ENCODE measurements around the gene IPP.

IPP gene

DNA sequence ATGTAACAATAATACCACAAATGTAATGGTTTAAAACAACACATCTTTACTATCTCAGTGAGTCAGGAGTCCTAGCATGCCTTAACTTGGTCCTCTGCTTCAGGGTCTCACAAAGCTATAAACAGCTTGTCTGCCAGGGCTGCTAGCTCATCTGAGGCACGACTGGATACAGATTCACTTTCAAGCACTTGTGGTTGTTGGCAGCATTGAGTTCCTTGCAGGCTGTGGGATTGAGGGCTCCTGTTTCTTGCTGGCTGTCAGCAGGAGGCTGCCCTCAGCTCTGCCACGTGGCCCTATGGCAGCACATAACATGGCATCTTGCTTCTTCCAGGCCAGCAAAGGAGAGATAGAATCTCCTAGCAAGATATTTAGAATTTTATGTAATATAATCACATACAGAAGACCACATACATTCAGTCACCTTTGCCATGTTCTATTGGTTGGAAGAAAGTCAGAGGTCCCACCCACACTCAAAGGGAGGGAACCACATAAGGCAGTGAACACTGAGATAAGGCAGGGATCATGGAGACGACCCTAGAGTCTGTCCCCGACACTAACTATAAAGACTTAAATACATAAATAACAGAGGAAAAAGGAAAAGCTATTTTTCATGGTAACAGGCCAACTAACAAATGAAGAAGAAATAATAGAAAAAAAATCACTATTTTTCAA lies 18.9 kb upstream of the IPP start:
- H3K4me3 ChIP-seq (ENCODE audit: low read depth in 1 of 2, low read length in 1 of 2) = no peak overlapping the region
- H3K9me3 ChIP-seq = no peaks in the 10 kb centered on the region
- H3K36me3 ChIP-seq = no peaks in the 10 kb centered on the region
- no peak overlapping the region for H3K27ac ChIP-seq
- no peaks in the 10 kb centered on the region for H3K27me3 ChIP-seq
- H3K4me1 ChIP-seq (ENCODE audit: control insufficient read depth in 1 of 2, insufficient read depth in 1 of 2, low read depth in 1 of 2, low read length in 1 of 2) = no peaks in the 10 kb centered on the region
- TF ChIP-seq, protein P1, sequence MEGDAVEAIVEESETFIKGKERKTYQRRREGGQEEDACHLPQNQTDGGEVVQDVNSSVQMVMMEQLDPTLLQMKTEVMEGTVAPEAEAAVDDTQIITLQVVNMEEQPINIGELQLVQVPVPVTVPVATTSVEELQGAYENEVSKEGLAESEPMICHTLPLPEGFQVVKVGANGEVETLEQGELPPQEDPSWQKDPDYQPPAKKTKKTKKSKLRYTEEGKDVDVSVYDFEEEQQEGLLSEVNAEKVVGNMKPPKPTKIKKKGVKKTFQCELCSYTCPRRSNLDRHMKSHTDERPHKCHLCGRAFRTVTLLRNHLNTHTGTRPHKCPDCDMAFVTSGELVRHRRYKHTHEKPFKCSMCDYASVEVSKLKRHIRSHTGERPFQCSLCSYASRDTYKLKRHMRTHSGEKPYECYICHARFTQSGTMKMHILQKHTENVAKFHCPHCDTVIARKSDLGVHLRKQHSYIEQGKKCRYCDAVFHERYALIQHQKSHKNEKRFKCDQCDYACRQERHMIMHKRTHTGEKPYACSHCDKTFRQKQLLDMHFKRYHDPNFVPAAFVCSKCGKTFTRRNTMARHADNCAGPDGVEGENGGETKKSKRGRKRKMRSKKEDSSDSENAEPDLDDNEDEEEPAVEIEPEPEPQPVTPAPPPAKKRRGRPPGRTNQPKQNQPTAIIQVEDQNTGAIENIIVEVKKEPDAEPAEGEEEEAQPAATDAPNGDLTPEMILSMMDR (IDR thresholded peaks at IDR 0.05) = no peak

DNA sequence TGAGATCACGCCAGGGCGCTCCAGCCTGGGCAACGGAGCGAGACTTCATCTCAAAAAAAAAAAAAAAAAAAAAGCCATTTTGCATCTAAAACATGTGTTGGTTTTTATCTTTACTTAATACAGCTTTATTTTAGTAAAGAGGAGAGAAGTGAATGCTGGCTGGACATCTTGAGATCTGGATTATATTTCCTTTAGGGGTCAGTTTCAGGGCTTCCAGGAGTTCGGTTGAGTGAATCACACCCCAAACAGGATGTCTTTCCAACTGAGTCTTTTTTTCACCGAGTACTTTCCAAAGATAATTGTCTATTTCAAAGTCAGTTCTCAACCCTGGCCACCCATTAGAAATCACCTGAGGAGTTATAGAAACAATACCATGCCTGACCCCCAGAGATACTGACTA lies 16.6 kb upstream of the IPP start:
- no peaks in the 10 kb centered on the region for H3K9me3 ChIP-seq
- TF ChIP-seq, protein P1 (IDR thresholded peaks at IDR 0.05) = no peak
- peaks cover 0 to 9% of the 10 kb centered on the region in 2 experiments for H3K4me1 ChIP-seq (ENCODE audit: control insufficient read depth in 1 of 2, insufficient read depth in 1 of 2, low read depth in 1 of 2, low read length in 1 of 2)
- H3K27me3 ChIP-seq = no peaks in the 10 kb centered on the region
- H3K36me3 ChIP-seq = no peaks in the 10 kb centered on the region
- no peak overlapping the region for H3K4me3 ChIP-seq (ENCODE audit: low read depth in 1 of 2, low read length in 1 of 2)
- no peak overlapping the region for H3K27ac ChIP-seq

DNA sequence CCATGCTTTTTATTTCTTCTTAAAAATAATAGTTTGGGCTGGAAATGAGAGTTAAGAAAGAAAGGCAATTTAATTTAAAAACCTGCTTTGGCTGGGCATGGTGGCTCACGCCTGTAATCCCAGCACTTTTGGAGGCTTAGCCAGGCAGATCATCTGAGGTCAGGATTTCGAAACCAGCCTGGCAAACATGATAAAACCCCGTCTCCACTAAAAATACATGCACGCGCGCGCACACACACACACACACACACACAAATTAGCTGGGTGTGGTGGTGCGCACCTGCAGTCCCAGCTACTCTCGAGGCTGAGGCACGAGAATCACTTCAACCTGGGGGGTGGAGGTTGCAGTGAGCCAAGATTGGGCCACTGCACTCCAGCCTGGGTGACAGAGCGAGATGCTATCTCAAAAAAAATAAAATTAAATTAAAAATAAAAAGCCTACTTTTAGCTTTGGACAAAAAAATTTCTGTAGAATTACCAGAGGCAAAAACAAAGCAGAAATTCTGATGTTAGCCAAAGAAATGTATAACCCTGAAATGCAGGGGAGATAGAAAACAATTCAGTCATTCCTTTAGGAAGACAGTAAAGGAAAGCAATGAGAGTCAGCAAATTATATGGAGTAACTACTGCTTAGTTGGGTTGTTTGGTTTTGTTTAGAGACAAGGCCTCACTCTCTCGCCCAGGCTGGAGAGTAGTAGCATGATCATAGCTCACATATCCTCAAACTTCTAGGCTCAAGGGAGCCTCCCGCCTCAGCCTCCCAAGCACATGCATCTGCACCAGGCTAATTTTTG lies 15.7 kb upstream of the IPP start:
- no peaks in the 10 kb centered on the region for H3K36me3 ChIP-seq
- H3K27ac ChIP-seq = no peak overlapping the region
- H3K9me3 ChIP-seq = no peaks in the 10 kb centered on the region
- TF ChIP-seq, protein P1 (IDR thresholded peaks at IDR 0.05) = no peak
- peaks cover 0 to 14% of the 10 kb centered on the region in 2 experiments for H3K4me1 ChIP-seq (ENCODE audit: control insufficient read depth in 1 of 2, insufficient read depth in 1 of 2, low read depth in 1 of 2, low read length in 1 of 2)
- no peak overlapping the region for H3K4me3 ChIP-seq (ENCODE audit: low read depth in 1 of 2, low read length in 1 of 2)
- no peaks in the 10 kb centered on the region for H3K27me3 ChIP-seq

GRCh38 chr1:45762291-45762690 lies 11.8 kb upstream of the IPP start:
- TF ChIP-seq, protein P1 (IDR thresholded peaks at IDR 0.05) = no peak
- H3K4me3 ChIP-seq (ENCODE audit: low read depth in 1 of 2, low read length in 1 of 2) = no peak overlapping the region
- H3K36me3 ChIP-seq = no peaks in the 10 kb centered on the region
- no peaks in the 10 kb centered on the region for H3K9me3 ChIP-seq
- H3K27me3 ChIP-seq = no peaks in the 10 kb centered on the region
- H3K27ac ChIP-seq = no peak overlapping the region
- peaks cover 0 to 19% of the 10 kb centered on the region in 2 experiments for H3K4me1 ChIP-seq (ENCODE audit: control insufficient read depth in 1 of 2, insufficient read depth in 1 of 2, low read depth in 1 of 2, low read length in 1 of 2)

- Histone ChIP-seq H3K4me1 (ENCODE audit: control insufficient read depth in 1 of 2, insufficient read depth in 1 of 2, low read depth in 1 of 2, low read length in 1 of 2) (peaks cover 28 to 44% of the 10 kb centered on the region in 2 experiments), H3K9me3 (no peaks in the 10 kb centered on the region), H3K27ac (no peak overlapping the region), H3K27me3 (no peaks in the 10 kb centered on the region), H3K36me3 (no peaks in the 10 kb centered on the region), H3K4me3 (ENCODE audit: low read depth in 1 of 2, low read length in 1 of 2) (no peak overlapping the region)
- TF ChIP-seq, protein P1 (IDR thresholded peaks at IDR 0.05) = no peak
These were observed 5.2 kb upstream of the IPP start for GRCh38 chr1:45755697-45756096.
